GM18505 (cell line): ENCODE results near the gene NPY.
"Not testable (repeated sequence)": the region's sequence is repeated elsewhere in the genome, so short reads cannot be mapped to it uniquely, and the experiment has no call there.

Experiments
- ATAC-seq: cut with Tn5 transposase; IDR thresholded peaks from one replicate; pipeline ENCODE4 v1.9.1; 2021; ENCODE audit not compliant: unreplicated experiment
- POLR2A ChIP-seq: IDR thresholded peaks from 4 replicates; pipeline ENCODE4 v1.6.1; 2011; ENCODE audit warnings: borderline replicate concordance; ENCODE audit not compliant: insufficient read depth, insufficient read length; ENCODE audit errors: extremely low read depth

The NPY gene

DNA sequence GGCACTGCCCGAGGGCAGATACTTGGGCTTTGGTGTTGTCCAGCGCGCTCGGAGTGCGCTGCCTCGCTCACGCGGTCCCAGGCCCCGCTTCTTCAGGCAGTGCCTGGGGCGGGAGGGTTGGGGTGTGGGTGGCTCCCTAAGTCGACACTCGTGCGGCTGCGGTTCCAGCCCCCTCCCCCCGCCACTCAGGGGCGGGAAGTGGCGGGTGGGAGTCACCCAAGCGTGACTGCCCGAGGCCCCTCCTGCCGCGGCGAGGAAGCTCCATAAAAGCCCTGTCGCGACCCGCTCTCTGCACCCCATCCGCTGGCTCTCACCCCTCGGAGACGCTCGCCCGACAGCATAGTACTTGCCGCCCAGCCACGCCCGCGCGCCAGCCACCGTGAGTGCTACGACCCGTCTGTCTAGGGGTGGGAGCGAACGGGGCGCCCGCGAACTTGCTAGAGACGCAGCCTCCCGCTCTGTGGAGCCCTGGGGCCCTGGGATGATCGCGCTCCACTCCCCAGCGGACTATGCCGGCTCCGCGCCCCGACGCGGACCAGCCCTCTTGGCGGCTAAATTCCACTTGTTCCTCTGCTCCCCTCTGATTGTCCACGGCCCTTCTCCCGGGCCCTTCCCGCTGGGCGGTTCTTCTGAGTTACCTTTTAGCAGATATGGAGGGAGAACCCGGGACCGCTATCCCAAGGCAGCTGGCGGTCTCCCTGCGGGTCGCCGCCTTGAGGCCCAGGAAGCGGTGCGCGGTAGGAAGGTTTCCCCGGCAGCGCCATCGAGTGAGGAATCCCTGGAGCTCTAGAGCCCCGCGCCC is at the start of gene NPY:
NPY (plus strand) TSS at position 294 of the 802 bp plus-strand sequence. CDS start 1,051 bp downstream, outside the sequence.
- no peak for TF ChIP-seq POLR2A
- no peak for ATAC-seq

DNA sequence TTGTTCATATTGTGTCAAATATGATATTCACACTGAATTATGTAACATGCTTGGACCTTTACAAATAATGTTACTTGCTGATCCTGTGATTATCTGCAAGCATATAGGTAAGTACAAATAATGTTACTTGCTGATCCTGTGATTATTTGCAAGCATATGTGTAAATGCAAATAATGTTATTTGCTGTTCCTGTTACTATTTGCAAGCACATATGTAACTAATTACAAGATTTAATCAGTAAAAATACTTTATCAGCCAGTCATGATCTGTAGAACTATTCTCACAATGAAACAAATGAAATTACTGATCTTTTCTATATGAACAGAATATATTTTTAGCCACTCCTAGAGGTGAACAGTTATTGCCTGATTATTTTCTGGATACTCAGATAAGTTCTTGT is 44.7 kb upstream of the NPY start:
- ATAC-seq = no peak
- no peak for TF ChIP-seq POLR2A

GRCh38 chr7:24241206-24241605 is 42.8 kb upstream of the NPY start:
- ATAC-seq = no peak
- no peak for TF ChIP-seq POLR2A

DNA sequence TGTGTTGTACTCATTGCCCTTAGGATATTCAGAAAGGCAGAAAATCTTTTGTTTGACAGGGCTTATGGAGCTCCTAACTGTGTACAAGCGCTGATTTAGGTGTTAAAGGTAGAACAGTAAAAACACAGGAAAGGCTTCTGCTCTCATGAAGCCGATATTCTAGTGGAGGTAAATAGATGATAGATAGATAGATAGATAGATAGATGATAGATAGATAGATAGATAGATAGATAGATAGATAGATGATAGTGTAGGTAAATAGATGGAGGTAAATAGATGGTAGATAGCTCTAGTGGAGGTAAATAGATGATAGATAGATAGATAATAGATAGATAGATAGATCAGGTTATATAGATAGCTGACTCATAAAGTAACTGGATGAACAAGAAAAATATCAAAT is 39.4 kb upstream of the NPY start:
- ATAC-seq = no peak
- no peak for TF ChIP-seq POLR2A

DNA sequence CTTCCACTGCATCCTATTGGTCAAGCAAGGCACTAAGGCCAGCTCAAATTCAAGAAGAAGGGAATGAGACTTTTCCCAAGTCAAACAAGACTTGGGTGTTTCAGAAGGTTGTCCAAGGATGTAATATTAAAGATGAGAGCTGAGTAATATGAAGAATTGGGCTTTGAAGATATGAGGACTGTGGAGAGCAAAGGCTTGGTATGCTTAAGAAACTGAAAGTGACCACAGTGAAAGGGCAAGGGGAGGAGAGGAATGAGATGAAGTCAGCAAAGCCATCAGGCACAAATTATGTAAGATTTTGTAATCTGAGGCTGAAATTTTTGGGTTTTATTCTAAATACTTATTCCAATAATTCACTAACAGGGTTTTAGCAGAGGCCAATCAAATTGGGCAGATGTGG is 38.6 kb upstream of the NPY start:
- TF ChIP-seq POLR2A = no peak
- ATAC-seq = peak; percentile 87

GRCh38 chr7:24249266-24249665 is 34.7 kb upstream of the NPY start:
- TF ChIP-seq POLR2A = no peak
- ATAC-seq = no peak

GRCh38 chr7:24251568-24251967 is 32.4 kb upstream of the NPY start:
- no peak for TF ChIP-seq POLR2A
- ATAC-seq = no peak

GRCh38 chr7:24255139-24255538 is 28.9 kb upstream of the NPY start:
- TF ChIP-seq POLR2A = no peak
- ATAC-seq = no peak

DNA sequence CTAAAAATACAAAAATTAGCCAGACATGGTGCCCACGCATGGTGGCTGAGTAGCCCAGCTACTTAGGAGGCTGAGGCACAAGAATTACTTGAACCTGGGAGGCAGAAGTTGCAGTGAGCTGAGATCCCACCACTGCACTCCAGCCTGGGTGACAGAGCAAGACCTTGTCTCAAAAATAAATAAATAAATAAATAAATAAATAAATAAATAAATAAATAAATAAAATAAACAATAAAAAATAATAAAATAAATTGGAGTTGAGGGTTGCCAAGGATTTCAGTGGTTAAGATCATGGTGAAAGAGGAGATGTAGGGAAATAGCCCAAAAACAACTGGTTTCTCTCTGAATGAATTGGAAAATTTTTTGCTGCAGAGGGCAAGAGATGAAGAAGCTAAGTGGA is 25.7 kb upstream of the NPY start:
- ATAC-seq = not testable (repeated sequence)

DNA sequence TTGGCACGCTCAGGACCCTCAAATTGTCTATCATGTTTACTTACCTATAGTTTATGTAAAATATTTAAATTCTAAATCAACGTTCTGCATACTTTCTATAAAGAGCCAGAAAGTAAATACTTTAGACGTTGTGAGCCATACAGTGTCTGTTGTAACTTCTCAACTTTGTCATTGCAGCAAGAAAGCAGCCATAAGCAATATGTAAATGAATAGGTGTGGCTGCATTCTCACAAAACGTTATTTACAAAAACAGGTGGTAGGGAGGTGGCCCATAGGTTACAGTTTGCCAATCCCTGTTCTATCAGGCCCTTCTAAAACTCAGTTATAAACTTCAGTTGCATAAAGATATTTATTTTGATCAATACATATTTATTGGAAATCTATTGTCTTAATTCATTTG is 12.1 kb upstream of the NPY start:
- no peak for TF ChIP-seq POLR2A
- no peak for ATAC-seq

- no peak for TF ChIP-seq POLR2A
- ATAC-seq = no peak
Measured at GRCh38 chr7:24279512-24279911, 4.5 kb upstream of the NPY start.

- ATAC-seq = no peak
- no peak for TF ChIP-seq POLR2A
Measured at GRCh38 chr7:24283554-24283896, 465 bp upstream of the NPY start.

GRCh38 chr7:24284699-24285506 is 913 bp downstream of the NPY start:
- no peak for ATAC-seq
- TF ChIP-seq POLR2A = no peak

- TF ChIP-seq POLR2A = no peak
Measured at GRCh38 chr7:24290004-24290641, 6.1 kb downstream of the NPY start.

GRCh38 chr7:24291271-24291670 is 7.3 kb downstream of the NPY start:
- no peak for TF ChIP-seq POLR2A

More at GRCh38 chr7:24290004-24290641, 6.1 kb downstream of the NPY start:
- peak; percentile 95 for ATAC-seq

DNA sequence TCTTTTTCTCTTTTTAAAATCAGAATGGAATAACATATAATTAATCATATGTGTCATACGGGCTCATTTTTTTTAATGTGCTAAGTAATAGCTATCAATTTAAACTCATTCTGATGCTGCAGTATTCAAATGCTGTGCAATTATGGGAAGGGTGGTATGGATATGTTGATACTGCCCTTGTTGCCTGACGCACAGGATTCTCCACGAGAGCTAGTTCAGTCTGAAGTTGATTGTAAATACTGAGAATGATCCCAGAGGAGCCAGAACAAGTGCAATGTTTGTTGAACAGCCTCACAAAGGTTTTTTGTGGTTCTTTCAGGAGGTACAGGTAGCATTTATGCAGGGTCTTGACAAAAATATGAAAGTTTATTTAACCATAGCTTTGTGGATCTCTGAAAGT is 13.4 kb downstream of the NPY start:
- no peak for ATAC-seq
- TF ChIP-seq POLR2A = no peak

More at GRCh38 chr7:24291271-24291670, 7.3 kb downstream of the NPY start:
- no peak for ATAC-seq
